ENCODE results near the gene DYNC2LI1.

Gene DYNC2LI1

DNA sequence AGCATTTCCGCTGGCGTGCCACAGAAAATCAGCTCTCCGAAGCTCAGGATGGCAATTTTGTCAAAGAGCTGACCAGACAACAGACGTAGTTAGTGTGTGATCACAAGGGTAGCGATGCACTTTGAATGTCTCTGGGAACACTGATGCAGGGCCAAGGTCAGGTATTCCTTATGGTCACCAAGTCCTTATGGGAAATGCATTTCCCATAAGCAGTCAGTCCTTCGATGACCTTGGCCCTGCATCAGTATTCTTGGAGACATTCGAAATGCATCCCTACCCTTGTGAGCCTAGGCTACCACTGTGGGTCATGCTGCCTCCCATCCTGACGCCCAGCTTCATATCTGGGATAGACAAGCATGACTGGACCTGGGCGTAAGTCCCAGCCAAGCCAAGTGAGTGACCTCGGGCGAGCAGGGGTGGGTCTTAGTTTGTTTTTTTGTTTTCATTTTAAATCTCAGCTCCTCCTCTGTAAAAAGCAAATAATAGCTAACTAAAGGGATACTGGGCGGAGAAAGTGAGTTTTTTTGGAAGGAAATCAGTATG, 51.2 kb downstream of the DYNC2LI1 start:
- no peaks in the 10 kb centered on the region for H3K36me3 ChIP-seq (ENCODE audit: control insufficient read depth, insufficient read depth, low read length)
- no peak for DNase-seq (ENCODE audit: extremely low read depth, insufficient read length)
- H3K4me3 ChIP-seq (replicated peaks; ENCODE audit: low read depth, low read length), result no peak overlapping the region
- TF ChIP-seq, protein P1, sequence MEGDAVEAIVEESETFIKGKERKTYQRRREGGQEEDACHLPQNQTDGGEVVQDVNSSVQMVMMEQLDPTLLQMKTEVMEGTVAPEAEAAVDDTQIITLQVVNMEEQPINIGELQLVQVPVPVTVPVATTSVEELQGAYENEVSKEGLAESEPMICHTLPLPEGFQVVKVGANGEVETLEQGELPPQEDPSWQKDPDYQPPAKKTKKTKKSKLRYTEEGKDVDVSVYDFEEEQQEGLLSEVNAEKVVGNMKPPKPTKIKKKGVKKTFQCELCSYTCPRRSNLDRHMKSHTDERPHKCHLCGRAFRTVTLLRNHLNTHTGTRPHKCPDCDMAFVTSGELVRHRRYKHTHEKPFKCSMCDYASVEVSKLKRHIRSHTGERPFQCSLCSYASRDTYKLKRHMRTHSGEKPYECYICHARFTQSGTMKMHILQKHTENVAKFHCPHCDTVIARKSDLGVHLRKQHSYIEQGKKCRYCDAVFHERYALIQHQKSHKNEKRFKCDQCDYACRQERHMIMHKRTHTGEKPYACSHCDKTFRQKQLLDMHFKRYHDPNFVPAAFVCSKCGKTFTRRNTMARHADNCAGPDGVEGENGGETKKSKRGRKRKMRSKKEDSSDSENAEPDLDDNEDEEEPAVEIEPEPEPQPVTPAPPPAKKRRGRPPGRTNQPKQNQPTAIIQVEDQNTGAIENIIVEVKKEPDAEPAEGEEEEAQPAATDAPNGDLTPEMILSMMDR (IDR thresholded peaks at IDR 0.05; ENCODE audit: insufficient read depth, low read length, poor library complexity, severe bottlenecking), result no peak
- no peaks in the 10 kb centered on the region; the same call in 1 of the 2 replicates for H3K27me3 ChIP-seq (replicated peaks; ENCODE audit: control insufficient read depth, insufficient read depth, low read length)

DNA sequence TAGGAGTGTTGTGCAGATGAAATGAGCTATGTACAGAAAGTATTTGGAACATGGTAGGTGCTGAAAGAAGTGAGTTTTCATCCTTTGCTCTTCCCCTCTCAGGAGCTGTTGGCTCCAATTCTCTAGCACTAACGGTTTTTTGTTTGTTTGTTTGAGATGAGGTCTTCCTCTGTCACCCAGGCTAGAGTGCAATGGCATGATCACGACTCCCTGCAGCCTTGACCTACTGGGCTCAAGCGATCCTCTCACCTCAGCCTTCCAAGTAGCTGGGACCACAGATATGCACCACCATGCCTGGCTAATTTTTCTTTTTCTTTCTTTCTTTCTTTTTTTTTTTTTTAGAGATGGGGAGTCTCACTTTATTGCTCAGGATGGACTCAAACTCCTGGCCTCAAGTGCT, 52.0 kb downstream of the DYNC2LI1 start:
- Histone ChIP-seq H3K27me3 (replicated peaks; ENCODE audit: control insufficient read depth, insufficient read depth, low read length) (no peaks in the 10 kb centered on the region; the same call in 1 of the 2 replicates), H3K36me3 (ENCODE audit: control insufficient read depth, insufficient read depth, low read length) (no peaks in the 10 kb centered on the region), H3K4me3 (replicated peaks; ENCODE audit: low read depth, low read length) (no peak overlapping the region)
- TF ChIP-seq, protein P1 (IDR thresholded peaks at IDR 0.05; ENCODE audit: insufficient read depth, low read length, poor library complexity, severe bottlenecking), result no peak
- no peak for DNase-seq (ENCODE audit: extremely low read depth, insufficient read length)

DNA sequence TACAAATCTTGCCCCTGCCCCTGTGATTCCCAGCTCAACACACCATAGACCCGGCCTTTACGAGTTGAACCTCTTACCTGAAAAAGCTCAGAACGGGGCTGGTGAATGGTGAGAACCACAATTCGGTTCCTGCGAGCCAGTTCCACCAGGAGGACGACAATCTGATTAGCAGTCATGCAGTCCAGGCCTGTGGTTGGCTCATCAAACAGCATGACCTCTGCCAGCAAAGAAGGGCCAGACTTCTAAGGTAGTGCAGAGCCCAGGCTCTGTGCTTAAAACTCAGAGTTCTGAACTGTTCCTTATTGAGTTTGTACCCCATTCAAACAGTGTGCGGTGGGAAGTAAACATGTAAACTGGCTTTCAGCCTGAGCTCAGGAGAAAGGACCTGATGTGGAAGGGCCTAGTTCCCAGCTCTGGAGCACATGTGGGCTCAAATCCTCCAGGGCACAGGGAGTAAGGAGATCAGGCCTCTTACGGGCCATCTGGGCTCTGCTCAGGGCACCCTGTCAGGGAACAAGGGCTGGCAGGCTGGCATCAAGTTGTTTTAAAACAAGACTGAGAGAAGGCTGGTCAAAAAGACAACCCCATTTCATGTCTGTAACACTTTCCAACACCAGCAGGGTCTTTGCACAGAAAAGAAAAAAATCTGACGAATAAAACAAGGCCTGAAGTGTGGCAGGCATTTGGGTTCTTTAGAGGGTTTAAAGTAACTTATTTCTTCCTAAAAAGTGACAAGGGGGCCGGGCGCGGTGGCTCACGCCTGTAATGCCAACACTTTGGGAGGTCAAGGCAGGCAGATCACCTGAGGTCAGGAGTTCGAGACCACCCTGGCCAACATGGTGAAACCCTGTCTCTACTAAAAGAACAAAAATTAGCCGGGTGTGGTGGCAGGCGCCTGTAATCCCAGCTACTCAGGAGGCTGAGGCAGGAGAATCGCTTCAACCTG, 52.7 kb downstream of the DYNC2LI1 start:
- TF ChIP-seq, protein P1 (IDR thresholded peaks at IDR 0.05; ENCODE audit: insufficient read depth, low read length, poor library complexity, severe bottlenecking), result no peak
- Histone ChIP-seq H3K36me3 (ENCODE audit: control insufficient read depth, insufficient read depth, low read length) (no peaks in the 10 kb centered on the region), H3K27me3 (replicated peaks; ENCODE audit: control insufficient read depth, insufficient read depth, low read length) (no peaks in the 10 kb centered on the region; the same call in 1 of the 2 replicates), H3K4me3 (replicated peaks; ENCODE audit: low read depth, low read length) (no peak overlapping the region)
- DNase-seq (ENCODE audit: extremely low read depth, insufficient read length), result no peak

DNA sequence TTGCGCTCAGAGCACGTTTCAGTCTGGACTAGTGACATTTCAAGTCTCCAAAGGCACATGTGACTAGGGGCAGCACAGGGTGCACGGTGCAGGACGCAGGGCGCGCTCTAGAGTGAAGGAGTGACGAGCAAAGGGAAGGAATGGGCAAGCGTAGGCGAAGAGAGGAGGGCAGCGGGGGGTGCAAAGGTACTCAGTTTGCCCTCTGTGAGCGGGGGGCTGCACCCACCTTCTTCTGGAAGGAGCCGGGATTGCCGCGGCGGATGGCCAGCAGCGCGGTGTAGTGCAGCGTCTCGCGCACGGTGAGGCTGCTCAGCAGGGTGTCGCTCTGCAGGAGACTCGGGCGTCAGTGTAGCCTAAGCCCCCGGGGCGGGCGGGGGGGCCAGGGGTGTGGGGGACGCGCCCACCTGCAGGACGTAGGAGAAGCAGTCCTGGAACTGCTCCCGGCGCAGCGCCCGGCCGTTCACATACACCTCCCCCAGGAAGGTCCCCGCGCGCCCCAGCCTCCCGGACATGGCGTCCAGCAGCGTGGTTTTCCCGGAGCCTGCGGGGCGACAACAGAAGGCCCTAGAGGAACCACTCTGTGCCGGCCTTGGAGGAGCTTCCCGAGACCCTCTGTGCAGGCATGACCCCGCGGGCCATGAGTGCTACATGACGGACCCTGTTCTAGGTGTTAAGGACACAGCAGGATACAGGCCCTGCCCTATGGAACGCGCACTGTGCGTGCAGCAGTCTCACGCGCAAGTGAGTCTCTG, 57.9 kb downstream of the DYNC2LI1 start:
- H3K27me3 ChIP-seq (replicated peaks; ENCODE audit: control insufficient read depth, insufficient read depth, low read length), result no peaks in the 10 kb centered on the region; the same call in 1 of the 2 replicates

DNA sequence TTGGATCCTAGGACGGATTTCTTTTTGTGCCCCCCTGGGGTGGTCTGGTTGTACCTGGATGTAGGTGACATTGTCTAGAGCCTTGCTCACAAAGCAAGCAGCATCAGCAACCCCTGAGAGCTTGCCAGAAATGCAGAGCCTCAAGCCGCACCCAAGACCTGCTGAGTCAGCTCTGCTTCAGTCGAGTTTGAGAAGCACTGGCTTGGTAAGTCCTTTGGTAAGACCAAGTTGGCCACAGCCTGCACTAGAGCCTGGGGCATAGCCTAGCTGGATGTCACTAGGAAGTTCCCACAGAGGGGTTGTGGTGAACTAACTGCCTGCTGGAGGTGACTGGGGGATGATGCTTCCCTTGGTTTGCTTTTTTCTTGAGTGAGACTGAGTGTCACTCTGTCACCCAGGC, 58.6 kb downstream of the DYNC2LI1 start:
- Histone ChIP-seq H3K27me3 (replicated peaks; ENCODE audit: control insufficient read depth, insufficient read depth, low read length) (no peaks in the 10 kb centered on the region; the same call in 1 of the 2 replicates), H3K36me3 (ENCODE audit: control insufficient read depth, insufficient read depth, low read length) (no peaks in the 10 kb centered on the region), H3K4me3 (replicated peaks; ENCODE audit: low read depth, low read length) (no peak overlapping the region)
- no peak for DNase-seq (ENCODE audit: extremely low read depth, insufficient read length)
- TF ChIP-seq, protein P1 (IDR thresholded peaks at IDR 0.05; ENCODE audit: insufficient read depth, low read length, poor library complexity, severe bottlenecking), result no peak

More for the DNA sequence above, 57.9 kb downstream of the DYNC2LI1 start:
- TF ChIP-seq, protein P1 (IDR thresholded peaks at IDR 0.05; ENCODE audit: insufficient read depth, low read length, poor library complexity, severe bottlenecking), result no peak
- H3K4me3 ChIP-seq (replicated peaks; ENCODE audit: low read depth, low read length), result no peak overlapping the region
- no peaks in the 10 kb centered on the region for H3K36me3 ChIP-seq (ENCODE audit: control insufficient read depth, insufficient read depth, low read length)
- DNase-seq (ENCODE audit: extremely low read depth, insufficient read length), result no peak

All from GM06990 (cell line).